Esophagus muscularis mucosa (tissue), 4 donors: ENCODE measurements around the gene DPYD. TPM values are rescaled to one million over a fixed set of nuclear protein-coding genes. Genes with fewer than 3 reads are reported as not detected.

Source experiments
- DNase-seq: peaks from one replicate; pipeline ENCODE4 v3.0.0-alpha.2; 2017; ENCODE audit errors: extremely low spot score
- H3K27ac ChIP-seq, 4 donors: fragments of 200-600 bp; sonication (generic); replicated peaks in 1 of 4; 1 replicate in 3 of 4; 2 replicates in 1 of 4; pipeline ENCODE4 v1.5.1; 2016 to 2019; ENCODE audit warnings: mild to moderate bottlenecking in 1 of 4
- H3K27me3 ChIP-seq, 4 donors: fragments of 200-600 bp; sonication (generic); one replicate each; pipeline versions ENCODE4 v1.5.1 to v1.6.0; 2016 to 2019
- H3K36me3 ChIP-seq, 4 donors: fragments of 200-600 bp; sonication (generic); one replicate each; pipeline ENCODE4 v1.5.1; 2016 to 2019
- H3K4me1 ChIP-seq, 4 donors: fragments of 200-600 bp; sonication (generic); one replicate each; pipeline ENCODE4 v1.5.1; 2016 to 2019
- H3K4me3 ChIP-seq, 4 donors: fragments of 200-600 bp; sonication (generic); 1 replicate in 2 of 4; 2 replicates in 2 of 4; pipeline ENCODE4 v1.5.1; 2016 to 2019; ENCODE audit warnings: mild to moderate bottlenecking in 4 of 4, moderate library complexity in 1 of 4
- H3K9me3 ChIP-seq, 4 donors: fragments of 200-600 bp; sonication (generic); 1 replicate in 3 of 4; 2 replicates in 1 of 4; pipeline ENCODE4 v1.5.1; 2016 to 2019
- EP300 ChIP-seq: sonication (generic); formaldehyde crosslinking; IDR thresholded peaks from one replicate; pipeline ENCODE4 v1.6.1; 2017; ENCODE audit warnings: antibody characterized with exemption
- POLR2A ChIP-seq: fragments of 450-650 bp; IDR thresholded peaks from one replicate; pipeline ENCODE4 v1.6.1; 2017; ENCODE audit warnings: antibody characterized with exemption, moderate library complexity, mild to moderate bottlenecking, low read depth
- POLR2AphosphoS5 ChIP-seq, 2 donors: sonication (generic); formaldehyde crosslinking; IDR thresholded peaks; one replicate each; pipeline ENCODE4 v1.6.1; 2017; ENCODE audit warnings: antibody characterized with exemption in 2 of 2
- WGBS: methylation state at CpG from one replicate; pipeline ENCODE4 v1.1.5; 2018; 5-methylcytosine and 5-hydroxymethylcytosine counted together
- intact Hi-C: fragments of 100-400 bp; cut with DNase I; formaldehyde crosslinking; loops from one replicate; pipeline ENCODE4 v1.15.1; 2023
- total RNA-seq, 4 donors: library from RNA; depleted of rRNA; stranded (reverse); fragments of >200 nt; gene quantifications; one replicate each; pipeline versions ENCODE4 v1.1.0 to v1.2.1, GENCODE V29; 2016
- TF ChIP-seq, protein P1 (sequence below), 3 experiments: fragments of 200-600 bp in 2 of 3; fragments of 450-650 bp in 1 of 3; sonication (generic) in 2 of 3; IDR thresholded peaks; one replicate each; pipeline ENCODE4 v1.5.1; 2017 to 2019; ENCODE audit warnings: antibody characterized with exemption in 3 of 3, mild to moderate bottlenecking in 2 of 3, moderate library complexity in 1 of 3

The DPYD gene
- total RNA-seq, 4 donors from 2014 or later: 31.1 to 36.6 (median 31.7) TPM

DNA sequence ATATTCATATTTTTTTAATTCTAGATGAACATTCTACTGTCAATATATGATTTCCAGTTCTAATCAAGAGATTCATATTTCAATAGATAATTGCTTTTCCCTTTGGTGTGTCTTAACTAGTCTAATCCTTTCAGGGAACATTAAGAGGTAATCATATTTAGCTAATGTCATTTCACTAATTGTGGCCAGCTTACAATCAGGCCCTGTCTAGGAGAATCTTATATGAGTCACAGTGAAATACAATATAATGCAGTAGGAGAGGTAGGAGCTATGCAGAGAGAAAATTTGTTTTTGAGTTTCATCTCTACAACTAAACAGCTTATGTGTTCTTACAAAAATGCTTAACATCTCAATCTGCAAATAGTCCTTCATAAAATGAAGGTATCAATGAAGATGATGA is 85.9 kb downstream of the DPYD start:
- H3K4me3 ChIP-seq: no peak overlapping the region
- intact Hi-C loops: no loop called here
- no peak for TF ChIP-seq POLR2A
- TF ChIP-seq, protein P1, sequence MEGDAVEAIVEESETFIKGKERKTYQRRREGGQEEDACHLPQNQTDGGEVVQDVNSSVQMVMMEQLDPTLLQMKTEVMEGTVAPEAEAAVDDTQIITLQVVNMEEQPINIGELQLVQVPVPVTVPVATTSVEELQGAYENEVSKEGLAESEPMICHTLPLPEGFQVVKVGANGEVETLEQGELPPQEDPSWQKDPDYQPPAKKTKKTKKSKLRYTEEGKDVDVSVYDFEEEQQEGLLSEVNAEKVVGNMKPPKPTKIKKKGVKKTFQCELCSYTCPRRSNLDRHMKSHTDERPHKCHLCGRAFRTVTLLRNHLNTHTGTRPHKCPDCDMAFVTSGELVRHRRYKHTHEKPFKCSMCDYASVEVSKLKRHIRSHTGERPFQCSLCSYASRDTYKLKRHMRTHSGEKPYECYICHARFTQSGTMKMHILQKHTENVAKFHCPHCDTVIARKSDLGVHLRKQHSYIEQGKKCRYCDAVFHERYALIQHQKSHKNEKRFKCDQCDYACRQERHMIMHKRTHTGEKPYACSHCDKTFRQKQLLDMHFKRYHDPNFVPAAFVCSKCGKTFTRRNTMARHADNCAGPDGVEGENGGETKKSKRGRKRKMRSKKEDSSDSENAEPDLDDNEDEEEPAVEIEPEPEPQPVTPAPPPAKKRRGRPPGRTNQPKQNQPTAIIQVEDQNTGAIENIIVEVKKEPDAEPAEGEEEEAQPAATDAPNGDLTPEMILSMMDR (IDR thresholded peaks at IDR 0.05): no peak
- no peak for TF ChIP-seq POLR2AphosphoS5 (IDR thresholded peaks at IDR 0.05)
- no peak for TF ChIP-seq EP300
- no peaks in the 10 kb centered on the region for H3K4me1 ChIP-seq
- DNase-seq: no peak
- H3K27ac ChIP-seq: no peak overlapping the region
- no peaks in the 10 kb centered on the region for H3K27me3 ChIP-seq
- H3K9me3 ChIP-seq: no peaks in the 10 kb centered on the region
- H3K36me3 ChIP-seq: no peaks in the 10 kb centered on the region

DNA sequence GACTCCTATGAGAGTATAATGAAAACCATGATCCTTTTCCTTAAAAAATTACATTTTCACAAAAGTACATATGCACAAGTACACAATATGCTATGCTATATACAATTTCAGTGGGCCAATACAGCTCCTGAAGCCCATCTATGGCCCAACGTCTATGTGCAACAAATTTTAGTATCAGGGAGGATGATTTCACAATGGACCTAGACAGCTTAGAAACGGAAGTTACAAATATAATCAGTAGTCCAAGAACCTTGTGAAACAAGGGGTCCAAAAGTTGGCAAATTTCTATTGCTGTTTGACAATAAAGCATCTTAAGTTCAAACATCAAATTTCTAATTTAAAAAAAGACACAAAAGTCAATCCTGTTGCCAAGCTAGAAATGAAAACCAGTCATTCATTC is 87.0 kb downstream of the DPYD start:
- H3K4me1 ChIP-seq: no peaks in the 10 kb centered on the region
- H3K27ac ChIP-seq: no peak overlapping the region
- intact Hi-C loops: no loop called here
- H3K4me3 ChIP-seq: no peak overlapping the region
- no peaks in the 10 kb centered on the region for H3K36me3 ChIP-seq
- no peaks in the 10 kb centered on the region for H3K27me3 ChIP-seq
- H3K9me3 ChIP-seq: no peaks in the 10 kb centered on the region
- WGBS: 72% methylated on average over 2 of the region's 2 CpGs
- DNase-seq: no peak
- TF ChIP-seq, protein P1 (IDR thresholded peaks at IDR 0.05): no peak
- TF ChIP-seq POLR2AphosphoS5 (IDR thresholded peaks at IDR 0.05) (no peak), EP300 (no peak), POLR2A (no peak)

DNA sequence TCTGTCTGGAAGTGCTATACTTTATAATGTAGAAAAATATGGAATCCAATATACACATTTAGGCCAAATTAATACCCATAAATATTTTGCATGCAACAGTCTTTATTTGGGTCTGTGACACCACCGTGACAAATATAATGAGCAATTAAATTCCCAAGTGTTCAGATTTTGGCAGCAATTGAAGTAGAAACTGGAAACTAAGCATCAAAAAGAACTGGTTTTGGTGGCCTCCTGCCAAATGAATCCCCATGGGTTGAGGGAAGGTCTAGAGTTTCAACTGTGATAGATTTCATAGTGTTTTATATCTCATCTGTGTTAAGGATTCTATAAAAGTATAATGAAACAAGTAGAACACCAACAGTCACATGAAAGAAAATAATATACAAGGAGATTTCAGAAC is 88.4 kb downstream of the DPYD start:
- H3K27me3 ChIP-seq: no peaks in the 10 kb centered on the region
- H3K27ac ChIP-seq: no peak overlapping the region
- no peaks in the 10 kb centered on the region for H3K4me1 ChIP-seq
- intact Hi-C loops: no loop called here
- no peaks in the 10 kb centered on the region for H3K36me3 ChIP-seq
- H3K9me3 ChIP-seq: no peaks in the 10 kb centered on the region
- WGBS: 70% methylated on average over 1 of the region's 1 CpG
- DNase-seq: no peak
- no peak overlapping the region for H3K4me3 ChIP-seq
- no peak for TF ChIP-seq POLR2AphosphoS5 (IDR thresholded peaks at IDR 0.05)
- TF ChIP-seq POLR2A: no peak
- TF ChIP-seq, protein P1 (IDR thresholded peaks at IDR 0.05): no peak
- no peak for TF ChIP-seq EP300

DNA sequence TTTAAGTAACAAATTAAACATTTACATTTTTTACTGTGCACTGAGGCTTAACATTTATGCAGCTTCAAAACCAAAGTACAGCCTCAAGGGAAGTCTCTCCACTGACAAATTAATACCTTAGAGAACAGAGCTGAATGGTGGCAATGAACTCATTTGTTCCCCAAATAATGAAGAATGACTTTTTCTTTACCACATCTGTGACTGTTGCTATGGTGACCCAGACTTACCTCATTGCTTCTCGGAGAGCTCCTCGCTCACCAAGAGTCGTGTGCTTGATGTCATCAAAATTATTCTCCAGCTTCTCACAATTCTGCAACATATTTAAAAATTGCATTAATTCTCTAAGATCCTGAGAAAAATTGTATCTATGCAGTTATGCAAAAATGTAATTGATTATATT is 92.9 kb downstream of the DPYD start:
- 75% methylated on average over 3 of the region's 3 CpGs for WGBS

DNA sequence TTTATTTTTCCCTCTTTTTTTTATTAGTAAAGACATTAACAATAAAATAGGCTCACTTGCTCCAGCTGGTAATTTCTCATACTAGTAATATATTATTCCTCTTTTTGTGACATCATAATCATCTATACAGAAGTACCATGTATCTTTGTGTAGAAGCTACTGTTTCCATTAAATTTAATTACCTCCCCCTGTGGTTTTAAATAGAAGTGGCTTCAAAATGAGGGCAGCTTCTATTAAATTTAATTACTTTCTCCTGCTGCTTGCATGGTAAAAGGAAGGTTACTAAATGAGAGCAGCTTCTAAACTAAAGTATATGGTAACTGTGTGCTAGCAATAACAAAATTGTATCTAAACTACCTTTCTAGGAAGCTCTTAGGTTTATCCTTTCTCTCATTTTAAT is 94.0 kb downstream of the DPYD start:
- Histone ChIP-seq H3K4me3 (no peak overlapping the region), H3K27me3 (no peaks in the 10 kb centered on the region), H3K9me3 (no peaks in the 10 kb centered on the region), H3K36me3 (no peaks in the 10 kb centered on the region), H3K4me1 (no peaks in the 10 kb centered on the region), H3K27ac (no peak overlapping the region)
- TF ChIP-seq, protein P1 (IDR thresholded peaks at IDR 0.05): no peak
- TF ChIP-seq POLR2A (no peak), EP300 (no peak), POLR2AphosphoS5 (IDR thresholded peaks at IDR 0.05) (no peak)
- intact Hi-C loops: no loop called here
- DNase-seq: no peak

More for the DNA sequence above, 92.9 kb downstream of the DPYD start:
- H3K4me1 ChIP-seq: no peaks in the 10 kb centered on the region
- no peak overlapping the region for H3K4me3 ChIP-seq
- TF ChIP-seq EP300 (no peak), POLR2A (no peak), POLR2AphosphoS5 (IDR thresholded peaks at IDR 0.05) (no peak)
- TF ChIP-seq, protein P1 (IDR thresholded peaks at IDR 0.05): no peak
- no peaks in the 10 kb centered on the region for H3K36me3 ChIP-seq
- intact Hi-C loops: no loop called here
- no peaks in the 10 kb centered on the region for H3K9me3 ChIP-seq
- H3K27me3 ChIP-seq: no peaks in the 10 kb centered on the region
- H3K27ac ChIP-seq: no peak overlapping the region
- DNase-seq: no peak
